NK-92 (cell line): ENCODE results near the gene ANTXR1.

Source experiments
- DNase-seq: peaks from one replicate; lab custom pipeline; 2025; ENCODE audit not compliant: unreplicated experiment; lab: John Stamatoyannopoulos, UW

ANTXR1 gene

GRCh38 chr2:69033461-69034095 lies 20.6 kb downstream of the ANTXR1 start:
- DNase-seq = no peak

GRCh38 chr2:69034122-69034521 lies 21.1 kb downstream of the ANTXR1 start:
- no peak for DNase-seq

- DNase-seq = no peak
These were observed 21.9 kb downstream of the ANTXR1 start for GRCh38 chr2:69034845-69035244.

GRCh38 chr2:69036926-69037325 lies 23.9 kb downstream of the ANTXR1 start:
- no peak for DNase-seq

GRCh38 chr2:69041214-69041613 lies 28.2 kb downstream of the ANTXR1 start:
- DNase-seq = no peak

- DNase-seq = no peak
These were observed 30.9 kb downstream of the ANTXR1 start for GRCh38 chr2:69043736-69044400.

- DNase-seq = no peak
These were observed 33.3 kb downstream of the ANTXR1 start for GRCh38 chr2:69046221-69046662.

- no peak for DNase-seq
These were observed 34.7 kb downstream of the ANTXR1 start for GRCh38 chr2:69047625-69048145.

- DNase-seq = no peak
These were observed 37.8 kb downstream of the ANTXR1 start for GRCh38 chr2:69050802-69051201.

GRCh38 chr2:69053416-69053965 lies 40.5 kb downstream of the ANTXR1 start:
- no peak for DNase-seq

- DNase-seq = no peak
These were observed 41.5 kb downstream of the ANTXR1 start for GRCh38 chr2:69054431-69054830.

GRCh38 chr2:69055688-69056470 lies 42.9 kb downstream of the ANTXR1 start:
- no peak for DNase-seq

- no peak for DNase-seq
These were observed 44.7 kb downstream of the ANTXR1 start for GRCh38 chr2:69057660-69058059.

GRCh38 chr2:69059731-69060290 lies 46.8 kb downstream of the ANTXR1 start:
- no peak for DNase-seq

- no peak for DNase-seq
These were observed 48.0 kb downstream of the ANTXR1 start for GRCh38 chr2:69060938-69061501.

GRCh38 chr2:69061525-69061924 lies 48.5 kb downstream of the ANTXR1 start:
- DNase-seq = no peak

GRCh38 chr2:69062307-69062962 lies 49.5 kb downstream of the ANTXR1 start:
- no peak for DNase-seq

- no peak for DNase-seq
These were observed 52.9 kb downstream of the ANTXR1 start for GRCh38 chr2:69065735-69066336.

- DNase-seq = no peak
These were observed 54.1 kb downstream of the ANTXR1 start for GRCh38 chr2:69067026-69067630.
